B cell (primary cell): ENCODE measurements around the gene CRYGN. TPM values are rescaled to one million over a fixed set of nuclear protein-coding genes. Genes with fewer than 3 reads are reported as not detected.

ENCODE experiments used
- ATAC-seq: fragments of 200-7000 bp; cut with Tn5 transposase; one replicate; pipeline ENCODE4 v1.10.0; 2021; ENCODE audit warnings: low read depth, mild to moderate bottlenecking, moderate number of reproducible peaks, moderate library complexity
- CTCF ChIA-PET: fragments of 350-600 bp; sonication (Branson Sonifier 250); formaldehyde crosslinking; loops from one replicate; lab custom pipeline; 2021; ENCODE audit warnings: antibody characterized with exemption, inconsistent platforms; lab: Charles Lee
- POLR2A ChIA-PET: fragments of 350-600 bp; sonication (Branson Sonifier 250); formaldehyde crosslinking; loops from one replicate; lab custom pipeline; 2021; ENCODE audit warnings: antibody characterized with exemption; lab: Charles Lee
- DNase-seq: peaks from one replicate; pipeline ENCODE4 v3.0.0; 2013
- H2AFZ ChIP-seq: 2 replicates; pipeline ENCODE4 v1.6.1; 2012; ENCODE audit warnings: mild to moderate bottlenecking, low read depth, low read length; ENCODE audit not compliant: insufficient read depth, poor library complexity, severe bottlenecking
- H3K27ac ChIP-seq, 2 donors: 1 replicate in 1 of 2; 2 replicates in 1 of 2; pipeline ENCODE4 v1.5.1; 2012 to 2013; ENCODE audit warnings: low read length in 2 of 2, mild to moderate bottlenecking in 2 of 2, moderate library complexity in 1 of 2
- H3K27me3 ChIP-seq, 4 experiments: fragments of 200-600 bp in 1 of 4; sonication (generic) in 1 of 4; replicated peaks in 1 of 4; 1 replicate in 2 of 4; 2 replicates in 2 of 4; pipeline versions ENCODE4 v1.6.1 to v1.7.0; 2013 to 2016; ENCODE audit warnings: low read length in 3 of 4, mild to moderate bottlenecking in 2 of 4, mixed read lengths in 1 of 4, moderate library complexity in 1 of 4; ENCODE audit not compliant: insufficient read depth in 4 of 4, control insufficient read depth in 3 of 4; ENCODE audit errors: control extremely low read depth in 1 of 4
- H3K36me3 ChIP-seq, 2 experiments: replicated peaks in 1 of 2; 1 replicate in 1 of 2; 2 replicates in 1 of 2; pipeline versions ENCODE4 v1.6.1 to v1.7.1; 2013; ENCODE audit warnings: low read length in 1 of 2; ENCODE audit not compliant: insufficient read depth in 2 of 2, control insufficient read depth in 1 of 2; ENCODE audit errors: control extremely low read depth in 1 of 2, extremely low read depth in 1 of 2
- H3K4me1 ChIP-seq, 2 donors: fragments of 200-600 bp in 1 of 2; sonication (generic) in 1 of 2; 1 replicate in 1 of 2; 2 replicates in 1 of 2; pipeline versions ENCODE4 v1.5.1 to v1.6.1; 2013 to 2017; ENCODE audit warnings: low read length in 2 of 2; ENCODE audit not compliant: control insufficient read depth in 2 of 2, insufficient read depth in 2 of 2
- H3K4me2 ChIP-seq: replicated peaks from 2 replicates; pipeline ENCODE3; 2012; ENCODE audit warnings: mild to moderate bottlenecking, low read depth, low read length; ENCODE audit not compliant: poor library complexity, severe bottlenecking
- H3K4me3 ChIP-seq, 5 experiments: fragments of 200-600 bp in 1 of 5; sonication (generic) in 1 of 5; 1 replicate in 3 of 5; 2 replicates in 2 of 5; pipeline versions ENCODE4 v1.5.1 to v1.7.0; 2011 to 2016; ENCODE audit warnings: low read length in 4 of 5, mild to moderate bottlenecking in 4 of 5, low read depth in 2 of 5, control low read depth in 1 of 5, moderate library complexity in 1 of 5; ENCODE audit not compliant: insufficient read depth in 1 of 5; ENCODE audit errors: control extremely low read depth in 1 of 5, extremely low read depth in 1 of 5
- H3K79me2 ChIP-seq: fragments of 200-600 bp; sonication (generic); one replicate; pipeline ENCODE4 v1.6.0; 2016; ENCODE audit warnings: low read length; ENCODE audit not compliant: control insufficient read depth, insufficient read depth
- H3K9ac ChIP-seq: fragments of 200-600 bp; sonication (generic); 2 replicates; pipeline ENCODE4 v1.6.1; 2017; ENCODE audit warnings: mild to moderate bottlenecking, low read length, moderate library complexity
- H3K9me3 ChIP-seq, 3 donors: one replicate each; pipeline versions ENCODE4 v1.6.1 to v1.7.1; 2013; ENCODE audit warnings: low read length in 2 of 3; ENCODE audit not compliant: control insufficient read depth in 2 of 3, insufficient read depth in 1 of 3; ENCODE audit errors: control extremely low read depth in 1 of 3
- H4K20me1 ChIP-seq: 2 replicates; pipeline ENCODE4 v1.6.0; 2012; ENCODE audit warnings: mild to moderate bottlenecking, low read length; ENCODE audit not compliant: insufficient read depth, control insufficient read depth, poor library complexity, severe bottlenecking
- H3K27ac Mint-ChIP-seq: one replicate; pipeline ENCODE4 v1.8.0; 2021; ENCODE audit warnings: mixed read lengths
- H3K27me3 Mint-ChIP-seq: one replicate; pipeline ENCODE4 v1.8.0; 2021; ENCODE audit warnings: mixed read lengths
- H3K4me1 Mint-ChIP-seq: one replicate; pipeline ENCODE4 v1.8.0; 2021; ENCODE audit warnings: mixed read lengths
- H3K4me3 Mint-ChIP-seq: one replicate; pipeline ENCODE4 v1.8.0; 2021; ENCODE audit warnings: mixed read lengths
- H3K9me3 Mint-ChIP-seq: one replicate; pipeline ENCODE4 v1.8.0; 2022; ENCODE audit warnings: mixed read lengths; ENCODE audit not compliant: insufficient read depth
- CTCF ChIP-seq: fragments of 200-600 bp; IDR thresholded peaks from one replicate; pipeline ENCODE4 v1.8.0; 2022; ENCODE audit warnings: antibody characterized with exemption, mild to moderate bottlenecking
- EZH2 ChIP-seq: IDR thresholded peaks from 2 replicates; pipeline ENCODE4 v1.6.1; 2012; ENCODE audit warnings: borderline replicate concordance, low read depth, mild to moderate bottlenecking, moderate library complexity, low read length; ENCODE audit not compliant: insufficient read depth, poor library complexity, severe bottlenecking
- WGBS: methylation state at CpG from one replicate; pipeline ENCODE4 v1.1.5; 2013; ENCODE audit warnings: missing lambda C conversion rate; ENCODE audit not compliant: insufficient coverage; 5-methylcytosine and 5-hydroxymethylcytosine counted together
- intact Hi-C: fragments of 100-400 bp; cut with micrococcal nuclease; formaldehyde crosslinking; loops from one replicate; pipeline ENCODE4 v1.10.0; 2022
- polyA plus RNA-seq: library from polyadenylated mRNA; depleted of rRNA; stranded (reverse); fragments of >200 nt; gene quantifications from 2 replicates; pipeline ENCODE4 v1.2.3, GENCODE V29; 2012
- total RNA-seq, 2 donors: library from RNA; stranded (reverse); fragments of 120-200 nt in 1 of 2; gene quantifications; 1 replicate in 1 of 2; 2 replicates in 1 of 2; pipeline versions ENCODE4 v1.2.3 to v1.2.4, GENCODE V29; 2013 to 2022

Gene CRYGN
- total and polyA plus RNA-seq, 2 donors (not counting 1 experiment from before 2014, with no cell fraction given): not detected

GRCh38 chr7:151416941-151417315 is 23.0 kb downstream of the CRYGN start:
- CTCF ChIA-PET: no interaction called here
- no peak overlapping the region for H2AFZ ChIP-seq

More at GRCh38 chr7:151416941-151417315, 23.0 kb downstream of the CRYGN start:
- Mint-ChIP-seq H3K27ac (no peak overlapping the region), H3K4me1 (peaks cover under 1% of the 10 kb centered on the region), H3K4me3 (no peak overlapping the region), H3K27me3 (peaks cover 39% of the 10 kb centered on the region), H3K9me3 (peaks cover 8% of the 10 kb centered on the region)
- ATAC-seq (no peak), DNase-seq (no peak)
- Histone ChIP-seq H3K79me2 (no peaks in the 10 kb centered on the region), H3K27me3 (peaks cover 0 to 18% (median 5%) of the 10 kb centered on the region in 4 experiments), H4K20me1 (no peaks in the 10 kb centered on the region), H3K27ac (no peak overlapping the region), H3K4me1 (no peaks in the 10 kb centered on the region), H3K4me2 (no peak overlapping the region), H3K9ac (no peak overlapping the region), H3K9me3 (peaks cover 2 to 26% (median 13%) of the 10 kb centered on the region in 3 donors), H3K36me3 (no peaks in the 10 kb centered on the region), H3K4me3 (no peak overlapping the region)
- intact Hi-C loops: no loop called here
- WGBS: 91% methylated on average over 10 of the region's 11 CpGs
- POLR2A ChIA-PET: no interaction called here
- TF ChIP-seq EZH2 (no peak), CTCF (no peak)
